HG03103 (cell line): Measurements from ENCODE around the gene PASK.

Source experiments
- ATAC-seq: cut with Tn5 transposase; IDR thresholded peaks from one replicate; pipeline ENCODE4 v1.9.1; 2021; ENCODE audit warnings: low read depth; ENCODE audit not compliant: unreplicated experiment

The PASK gene

GRCh38 chr2:241088376-241088775 lies 60.9 kb downstream of the PASK start:
- ATAC-seq: no peak

GRCh38 chr2:241087420-241088268 lies 61.6 kb downstream of the PASK start:
- ATAC-seq: no peak

DNA sequence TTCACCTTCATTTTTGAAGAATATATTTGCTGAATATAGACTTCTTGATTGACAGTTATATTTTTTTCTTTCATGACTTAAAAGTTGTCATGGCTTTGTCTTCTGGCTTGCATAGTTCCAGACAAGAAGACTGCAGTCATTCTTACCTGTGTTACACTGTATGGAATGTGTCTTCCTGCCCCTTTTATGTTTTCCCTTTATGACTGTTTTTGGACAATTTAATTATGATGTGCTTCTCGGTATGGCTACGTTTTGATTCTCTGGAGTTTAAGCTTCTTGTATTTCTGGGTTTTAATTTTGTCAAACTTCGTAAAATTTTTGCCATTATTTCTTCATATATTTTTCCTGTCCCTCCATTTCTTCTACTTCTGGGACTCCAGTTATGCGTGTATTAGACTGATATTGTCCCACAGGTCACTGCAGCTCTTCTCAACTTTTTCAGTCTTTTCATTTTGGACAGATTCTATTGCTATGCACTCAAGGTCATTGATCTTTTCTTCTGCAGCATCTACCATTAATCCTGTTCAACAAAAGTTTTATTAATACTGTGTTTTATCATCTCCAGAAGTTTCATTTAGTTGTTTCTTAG lies 64.3 kb downstream of the PASK start:
- no peak for ATAC-seq

DNA sequence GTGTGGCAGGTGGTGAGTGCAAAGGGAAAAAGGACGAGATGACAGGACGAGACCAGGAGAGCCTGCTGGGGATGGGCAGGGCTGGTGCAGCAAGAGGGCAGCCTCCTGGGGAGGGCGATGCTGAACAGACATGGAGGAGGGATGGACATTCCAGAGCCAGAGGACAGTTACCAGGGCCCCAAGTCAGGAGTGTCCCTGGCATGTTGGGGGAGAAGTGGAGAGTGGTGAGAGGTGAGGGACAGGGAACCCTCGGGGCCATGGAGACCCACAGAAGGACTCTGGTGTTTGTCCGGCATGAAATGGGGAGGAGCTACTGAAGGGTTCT lies 66.2 kb downstream of the PASK start:
- no peak for ATAC-seq

DNA sequence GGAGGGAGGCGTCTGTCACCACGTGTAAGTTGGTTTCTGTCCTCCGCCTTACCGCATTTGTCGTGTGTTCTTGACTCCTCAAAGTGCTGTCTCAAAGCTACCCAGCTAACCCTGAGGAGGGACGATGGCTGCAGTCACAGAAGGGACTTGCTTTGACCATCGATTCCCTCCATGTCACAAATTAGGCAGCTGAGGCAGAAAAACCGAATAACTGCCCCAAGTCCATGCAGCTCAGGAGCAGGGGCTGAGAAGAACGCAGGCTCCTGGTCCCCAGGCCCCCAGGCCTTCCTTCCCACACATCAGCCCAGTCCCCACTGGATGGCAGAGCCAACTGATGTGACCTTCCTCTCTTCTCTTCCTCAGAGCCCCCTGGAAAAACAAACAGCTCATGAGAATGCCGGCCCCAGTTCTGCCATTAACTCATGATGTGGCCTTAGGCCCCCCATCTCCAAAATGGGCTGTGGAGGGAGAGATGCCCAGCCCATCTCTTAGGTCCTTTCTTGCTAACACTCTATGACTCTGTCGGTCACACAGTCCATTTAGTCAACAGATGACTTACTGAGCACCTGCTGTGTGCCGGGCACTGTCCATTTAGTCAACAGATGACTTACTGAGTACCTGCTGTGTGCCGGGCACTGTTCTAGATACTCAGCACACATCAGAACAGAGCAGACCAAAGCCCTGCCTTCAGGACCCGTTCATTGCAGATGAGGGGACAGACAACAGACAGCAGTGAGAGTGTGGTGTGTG lies 66.8 kb downstream of the PASK start:
- no peak for ATAC-seq

DNA sequence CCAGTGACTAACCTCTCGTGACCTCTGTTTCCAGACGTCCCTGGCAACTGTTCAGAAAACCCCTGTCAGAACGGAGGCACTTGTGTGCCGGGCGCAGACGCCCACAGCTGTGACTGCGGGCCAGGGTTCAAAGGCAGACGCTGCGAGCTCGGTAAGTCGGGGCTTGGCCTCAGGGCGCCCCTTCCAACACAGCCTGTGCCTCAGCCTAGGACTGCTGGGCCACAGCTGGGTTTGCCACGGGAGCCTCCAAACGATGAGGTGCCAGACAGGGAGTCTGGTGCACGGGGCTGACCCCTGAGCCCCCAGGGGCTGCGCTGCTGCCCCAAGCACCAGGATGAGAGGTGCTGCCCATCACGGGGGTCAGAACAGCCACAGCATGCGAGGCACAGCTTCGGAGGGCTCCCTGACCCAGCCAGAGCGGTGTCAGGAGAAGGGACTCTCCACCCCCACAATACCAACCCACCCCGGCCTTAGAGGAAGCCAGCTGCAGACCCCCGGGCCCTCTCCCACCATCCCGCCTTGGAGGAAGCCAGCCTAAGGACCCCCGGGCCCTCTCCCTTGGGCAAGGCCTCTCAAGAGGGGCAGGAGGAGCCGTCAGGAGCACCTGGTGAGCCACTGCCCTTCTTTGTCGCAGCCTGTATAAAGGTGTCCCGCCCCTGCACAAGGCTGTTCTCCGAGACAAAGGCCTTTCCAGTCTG lies 67.5 kb downstream of the PASK start:
- no peak for ATAC-seq

- no peak for ATAC-seq
Measured at GRCh38 chr2:241081190-241081642, 68.1 kb downstream of the PASK start.

GRCh38 chr2:241080405-241081189 lies 68.7 kb downstream of the PASK start:
- ATAC-seq: no peak

DNA sequence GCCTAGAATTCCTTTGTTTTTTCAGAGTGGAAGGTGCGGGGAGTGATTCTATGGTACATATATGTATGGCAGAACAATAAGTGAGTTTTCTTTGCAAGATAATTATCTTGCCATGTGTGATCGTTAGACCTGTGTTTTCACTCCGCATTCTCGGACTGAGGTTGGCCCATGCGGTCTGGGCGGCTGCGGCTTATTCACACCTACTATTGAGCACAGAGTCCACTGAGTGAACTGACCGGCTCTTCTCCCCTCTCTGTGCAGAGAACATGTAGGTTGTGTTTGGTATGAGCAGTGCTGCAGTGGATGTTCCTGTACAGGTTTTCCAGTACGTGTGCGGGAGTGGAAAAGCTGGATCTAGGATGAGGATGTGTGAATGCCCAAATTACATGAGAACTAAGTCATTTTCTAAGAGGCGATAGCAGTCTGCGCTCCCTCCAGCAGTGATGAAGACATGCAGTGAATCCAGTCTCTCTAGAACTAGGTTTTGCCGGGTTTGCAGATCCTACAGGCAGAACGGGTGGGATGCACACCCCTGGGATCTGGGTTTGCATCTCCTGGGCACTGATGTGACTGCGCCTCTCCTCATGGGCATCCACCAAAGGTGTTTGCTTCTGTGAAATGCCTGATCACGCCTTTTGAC lies 74.3 kb downstream of the PASK start:
- ATAC-seq: no peak

DNA sequence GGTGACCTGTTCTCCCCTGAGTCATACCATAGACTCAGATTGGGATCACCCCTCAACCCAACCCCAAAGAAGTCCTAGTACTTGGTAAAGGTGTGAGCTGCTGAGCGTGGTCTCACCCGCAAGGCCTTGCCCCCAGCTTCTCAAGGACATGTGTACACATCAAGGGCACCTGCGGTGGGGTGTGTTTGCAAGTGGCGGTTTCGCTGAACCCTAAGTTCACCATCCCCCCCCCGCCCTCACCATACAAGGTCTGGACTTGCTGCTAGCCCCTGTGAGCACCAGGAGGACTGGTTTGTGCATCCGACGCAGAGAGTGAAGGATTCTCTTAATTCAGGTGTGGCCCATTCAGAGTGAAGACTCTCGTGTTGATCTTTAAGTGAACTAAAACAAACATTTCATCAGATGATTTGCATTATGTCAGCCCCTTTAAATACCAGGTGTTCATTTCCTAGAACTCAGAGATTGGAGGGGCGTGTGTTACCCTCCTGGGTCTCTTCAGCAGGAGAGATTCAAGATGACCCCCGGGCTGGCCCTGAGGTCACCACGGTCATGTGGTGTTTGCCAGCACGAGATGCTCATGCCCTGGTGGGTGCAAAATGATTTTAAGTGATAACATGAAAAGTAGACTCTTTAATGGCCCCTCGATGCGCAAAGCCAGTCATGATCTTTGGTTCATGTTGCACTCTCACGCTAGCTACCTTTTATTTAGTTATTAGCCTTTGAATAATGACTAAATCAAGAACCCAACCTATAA lies 75.0 kb downstream of the PASK start:
- ATAC-seq: no peak

DNA sequence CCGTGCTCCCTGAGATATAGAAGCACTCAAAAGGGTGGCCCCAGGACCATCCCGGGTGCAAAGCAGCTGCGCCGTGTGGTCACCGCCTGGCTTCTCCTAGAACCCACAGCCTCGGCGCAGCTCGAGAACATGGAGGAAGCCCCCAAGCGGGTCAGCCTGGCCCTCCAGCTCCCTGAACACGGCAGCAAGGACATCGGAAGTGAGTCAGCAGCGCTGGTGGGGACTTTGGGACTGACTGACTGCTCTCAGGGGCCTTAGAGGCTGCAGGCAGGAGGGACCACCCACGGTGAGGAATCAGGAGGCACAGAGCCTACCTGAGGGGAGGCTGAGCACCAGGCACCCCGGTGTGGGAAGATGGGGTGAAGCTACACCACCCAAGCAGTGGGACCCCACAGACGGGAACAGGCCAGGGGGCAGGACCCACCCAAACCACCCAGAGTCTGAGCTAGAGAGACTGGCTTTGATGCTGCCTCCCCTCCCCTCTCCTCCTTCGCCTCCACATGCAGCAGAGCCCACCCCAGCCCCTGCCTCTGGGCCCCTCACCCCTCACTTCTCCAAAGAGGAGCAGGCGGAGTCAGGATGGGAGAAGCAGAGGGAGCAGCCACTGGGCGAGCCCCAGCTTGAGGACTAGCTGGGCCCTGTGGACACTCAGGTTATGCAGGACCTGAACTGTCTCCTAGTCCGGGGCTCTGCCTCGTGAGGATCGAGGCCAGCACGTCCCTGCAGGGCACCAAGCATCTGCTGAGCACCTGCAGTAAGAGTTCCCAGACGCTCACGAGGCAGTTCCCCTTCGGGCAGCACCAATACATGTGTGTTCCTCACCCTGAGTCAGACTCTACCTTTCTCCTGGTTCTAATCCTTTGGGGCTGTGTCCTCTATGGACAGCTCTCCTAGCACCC lies 75.9 kb downstream of the PASK start:
- no peak for ATAC-seq

GRCh38 chr2:241072553-241073165 lies 76.6 kb downstream of the PASK start:
- ATAC-seq: no peak

DNA sequence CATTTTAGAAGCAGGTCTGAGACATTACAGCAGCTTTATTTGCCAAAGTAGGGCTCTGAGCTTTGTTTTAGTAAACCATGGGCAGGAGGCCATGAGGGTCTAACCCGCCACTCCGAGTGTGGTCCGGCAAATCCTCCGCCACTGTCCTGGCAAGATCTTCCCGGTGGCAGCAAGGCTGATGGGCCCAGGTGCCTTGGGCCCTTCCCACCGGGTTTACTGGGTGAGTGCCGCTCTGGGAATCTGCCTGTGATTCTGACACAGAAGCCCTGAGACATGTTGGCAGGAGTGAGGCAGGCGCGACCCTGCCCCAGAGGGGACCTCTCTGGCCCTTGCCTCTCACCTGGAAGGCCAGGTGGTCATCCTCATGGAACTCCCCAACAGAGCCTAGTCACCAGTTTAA lies 77.1 kb downstream of the PASK start:
- no peak for ATAC-seq

DNA sequence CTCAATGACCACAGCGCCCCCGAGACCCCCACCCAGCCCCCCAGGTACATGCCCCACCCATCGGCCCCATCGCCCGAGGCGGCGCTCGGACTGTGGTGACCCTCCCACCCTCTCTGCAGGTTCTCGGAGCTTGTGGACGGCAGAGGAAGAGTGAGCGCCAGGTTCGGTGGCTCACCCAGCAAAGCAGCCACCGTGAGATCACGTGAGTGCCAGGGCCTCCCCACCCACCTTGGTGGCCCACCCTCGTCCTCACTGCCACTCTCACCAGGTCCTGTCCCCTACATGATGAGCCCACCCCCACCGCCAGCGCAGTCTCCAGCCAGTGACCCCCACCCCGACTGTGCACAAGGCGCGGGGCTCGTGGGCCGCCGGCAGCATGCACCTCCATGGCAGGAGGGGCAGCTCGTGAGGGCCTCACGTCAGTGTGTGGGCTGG lies 77.6 kb downstream of the PASK start:
- ATAC-seq: no peak

DNA sequence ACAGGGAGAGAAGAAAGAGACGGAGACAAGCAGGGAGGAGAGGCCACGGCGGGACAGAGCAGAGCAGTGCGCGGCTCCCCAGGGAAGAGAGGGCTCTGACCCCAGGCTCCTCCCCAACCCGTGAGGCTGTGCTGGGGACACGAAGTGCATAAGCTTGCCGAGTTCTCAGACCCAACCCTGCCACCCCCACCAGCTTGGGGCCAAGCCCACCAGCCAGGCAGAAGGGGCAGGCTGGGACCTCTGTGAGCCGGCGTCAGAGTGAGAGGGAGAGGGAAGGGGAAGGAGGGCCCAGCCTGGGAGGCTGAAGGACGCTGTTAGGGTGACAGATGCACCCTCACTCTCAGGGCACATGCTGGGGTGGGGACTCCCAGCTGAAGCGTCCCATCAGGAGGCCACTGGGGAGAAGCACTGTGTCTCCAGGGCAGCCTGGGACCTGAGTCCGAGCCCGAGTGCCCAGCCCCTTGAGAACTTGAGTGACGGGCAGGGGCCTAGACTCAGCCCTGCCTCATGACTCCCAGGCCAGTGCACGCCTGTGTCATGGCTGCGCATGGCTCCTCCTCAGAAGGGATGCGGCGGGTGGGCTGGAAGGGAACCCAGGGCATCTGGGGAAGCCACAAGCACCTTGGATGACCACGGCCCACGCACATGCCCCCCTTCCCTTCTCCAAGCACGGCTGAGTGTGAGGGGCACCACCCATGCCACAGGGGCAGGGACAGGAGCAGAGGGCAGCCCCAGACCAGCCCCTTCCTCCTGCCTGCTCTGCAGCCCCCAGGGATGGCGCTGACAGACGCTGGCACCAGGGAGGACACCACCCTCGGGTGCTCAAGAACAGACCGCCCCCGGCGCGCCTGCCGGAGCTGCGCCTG lies 78.2 kb downstream of the PASK start:
- no peak for ATAC-seq

- ATAC-seq: no peak
Measured at GRCh38 chr2:241070361-241070760, 78.9 kb downstream of the PASK start.

GRCh38 chr2:241069821-241070281 lies 79.4 kb downstream of the PASK start:
- no peak for ATAC-seq
